Liver (tissue), 3 donors: Measurements from ENCODE around the gene ZNF714.

ENCODE experiments used
- HNF4G ChIP-seq: IDR thresholded peaks from 2 replicates; pipeline ENCODE4 v1.6.1; 2016; ENCODE audit warnings: antibody characterized with exemption
- JUND ChIP-seq, 2 donors: IDR thresholded peaks; 2 replicates each; pipeline ENCODE4 v1.6.1; 2016; ENCODE audit warnings: antibody characterized with exemption in 2 of 2
- RXRA ChIP-seq, 2 donors: IDR thresholded peaks; 2 replicates each; pipeline ENCODE4 v1.6.1; 2017 to 2018; ENCODE audit warnings: antibody characterized with exemption in 2 of 2, mild to moderate bottlenecking in 1 of 2
- TF ChIP-seq, protein P1 (sequence below): fragments of 150-350 bp; IDR thresholded peaks from 2 replicates; pipeline ENCODE4 v1.5.1; 2017; ENCODE audit warnings: improper control_type of control experiment, low read depth, low read length; ENCODE audit not compliant: missing input control
- TF ChIP-seq, protein P2 (sequence below): IDR thresholded peaks from 2 replicates; pipeline ENCODE4 v1.6.1; 2016; ENCODE audit warnings: antibody characterized with exemption, mild to moderate bottlenecking
- donor health status: healthy.
- donor health status: healthy.

DNA sequence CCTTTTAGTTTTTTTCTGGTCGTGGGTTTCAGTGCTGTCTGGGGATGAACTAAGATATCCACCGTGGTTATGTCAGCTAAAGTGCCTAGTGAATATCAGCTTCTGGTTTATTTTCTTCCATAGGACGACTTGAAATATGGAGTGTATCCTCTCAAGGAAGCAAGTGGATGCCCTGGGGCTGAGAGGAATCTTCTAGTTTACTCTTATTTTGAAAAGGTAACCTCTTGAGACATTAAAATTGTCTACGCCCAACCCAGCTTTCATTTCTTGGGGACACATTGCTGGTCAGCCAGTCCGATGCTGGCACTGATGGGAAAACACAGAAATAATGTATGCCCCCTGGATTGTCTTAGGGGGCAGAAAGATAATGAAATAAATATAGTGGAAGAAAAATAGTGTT is 61.4 kb downstream of the ZNF714 start:
- TF ChIP-seq, protein P1, sequence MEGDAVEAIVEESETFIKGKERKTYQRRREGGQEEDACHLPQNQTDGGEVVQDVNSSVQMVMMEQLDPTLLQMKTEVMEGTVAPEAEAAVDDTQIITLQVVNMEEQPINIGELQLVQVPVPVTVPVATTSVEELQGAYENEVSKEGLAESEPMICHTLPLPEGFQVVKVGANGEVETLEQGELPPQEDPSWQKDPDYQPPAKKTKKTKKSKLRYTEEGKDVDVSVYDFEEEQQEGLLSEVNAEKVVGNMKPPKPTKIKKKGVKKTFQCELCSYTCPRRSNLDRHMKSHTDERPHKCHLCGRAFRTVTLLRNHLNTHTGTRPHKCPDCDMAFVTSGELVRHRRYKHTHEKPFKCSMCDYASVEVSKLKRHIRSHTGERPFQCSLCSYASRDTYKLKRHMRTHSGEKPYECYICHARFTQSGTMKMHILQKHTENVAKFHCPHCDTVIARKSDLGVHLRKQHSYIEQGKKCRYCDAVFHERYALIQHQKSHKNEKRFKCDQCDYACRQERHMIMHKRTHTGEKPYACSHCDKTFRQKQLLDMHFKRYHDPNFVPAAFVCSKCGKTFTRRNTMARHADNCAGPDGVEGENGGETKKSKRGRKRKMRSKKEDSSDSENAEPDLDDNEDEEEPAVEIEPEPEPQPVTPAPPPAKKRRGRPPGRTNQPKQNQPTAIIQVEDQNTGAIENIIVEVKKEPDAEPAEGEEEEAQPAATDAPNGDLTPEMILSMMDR: no peak
- TF ChIP-seq HNF4G (no peak), RXRA (IDR thresholded peaks at IDR 0.05) (no peak), JUND (IDR thresholded peaks at IDR 0.05) (no peak)
- TF ChIP-seq, protein P2, sequence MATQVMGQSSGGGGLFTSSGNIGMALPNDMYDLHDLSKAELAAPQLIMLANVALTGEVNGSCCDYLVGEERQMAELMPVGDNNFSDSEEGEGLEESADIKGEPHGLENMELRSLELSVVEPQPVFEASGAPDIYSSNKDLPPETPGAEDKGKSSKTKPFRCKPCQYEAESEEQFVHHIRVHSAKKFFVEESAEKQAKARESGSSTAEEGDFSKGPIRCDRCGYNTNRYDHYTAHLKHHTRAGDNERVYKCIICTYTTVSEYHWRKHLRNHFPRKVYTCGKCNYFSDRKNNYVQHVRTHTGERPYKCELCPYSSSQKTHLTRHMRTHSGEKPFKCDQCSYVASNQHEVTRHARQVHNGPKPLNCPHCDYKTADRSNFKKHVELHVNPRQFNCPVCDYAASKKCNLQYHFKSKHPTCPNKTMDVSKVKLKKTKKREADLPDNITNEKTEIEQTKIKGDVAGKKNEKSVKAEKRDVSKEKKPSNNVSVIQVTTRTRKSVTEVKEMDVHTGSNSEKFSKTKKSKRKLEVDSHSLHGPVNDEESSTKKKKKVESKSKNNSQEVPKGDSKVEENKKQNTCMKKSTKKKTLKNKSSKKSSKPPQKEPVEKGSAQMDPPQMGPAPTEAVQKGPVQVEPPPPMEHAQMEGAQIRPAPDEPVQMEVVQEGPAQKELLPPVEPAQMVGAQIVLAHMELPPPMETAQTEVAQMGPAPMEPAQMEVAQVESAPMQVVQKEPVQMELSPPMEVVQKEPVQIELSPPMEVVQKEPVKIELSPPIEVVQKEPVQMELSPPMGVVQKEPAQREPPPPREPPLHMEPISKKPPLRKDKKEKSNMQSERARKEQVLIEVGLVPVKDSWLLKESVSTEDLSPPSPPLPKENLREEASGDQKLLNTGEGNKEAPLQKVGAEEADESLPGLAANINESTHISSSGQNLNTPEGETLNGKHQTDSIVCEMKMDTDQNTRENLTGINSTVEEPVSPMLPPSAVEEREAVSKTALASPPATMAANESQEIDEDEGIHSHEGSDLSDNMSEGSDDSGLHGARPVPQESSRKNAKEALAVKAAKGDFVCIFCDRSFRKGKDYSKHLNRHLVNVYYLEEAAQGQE: no peak
